ENCODE measurements around the gene MAGEA10.
"Not testable (repeated sequence)": the region's sequence is repeated elsewhere in the genome, so short reads cannot be mapped to it uniquely, and the experiment has no call there.

MAGEA10 gene

DNA sequence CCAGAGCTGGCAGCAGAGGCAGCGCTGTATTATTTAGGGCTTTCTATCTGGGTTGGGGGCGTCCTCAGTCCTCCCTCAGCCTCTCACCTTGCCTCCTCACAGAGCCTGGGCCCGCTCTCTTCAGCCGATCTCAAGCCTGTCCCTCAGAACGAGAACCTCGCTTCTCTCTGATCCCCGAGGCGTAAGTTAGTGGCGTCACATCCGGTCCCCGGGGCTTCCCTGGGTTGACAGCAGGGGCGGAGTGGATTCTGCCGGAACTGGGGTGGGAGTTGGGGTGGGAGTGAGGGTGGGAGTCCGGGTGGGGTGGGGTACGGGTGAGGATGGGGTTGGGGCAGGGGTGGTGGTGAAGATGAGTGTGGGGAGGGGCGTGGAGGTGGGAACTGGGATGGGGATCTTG lies at the start of gene MAGEA10:
Gene MAGEA10 (minus strand): TSS at position 190 of the 397 bp plus-strand sequence. CDS start 2,957 bp downstream, outside the sequence.
- DNase-seq, result no peak

DNA sequence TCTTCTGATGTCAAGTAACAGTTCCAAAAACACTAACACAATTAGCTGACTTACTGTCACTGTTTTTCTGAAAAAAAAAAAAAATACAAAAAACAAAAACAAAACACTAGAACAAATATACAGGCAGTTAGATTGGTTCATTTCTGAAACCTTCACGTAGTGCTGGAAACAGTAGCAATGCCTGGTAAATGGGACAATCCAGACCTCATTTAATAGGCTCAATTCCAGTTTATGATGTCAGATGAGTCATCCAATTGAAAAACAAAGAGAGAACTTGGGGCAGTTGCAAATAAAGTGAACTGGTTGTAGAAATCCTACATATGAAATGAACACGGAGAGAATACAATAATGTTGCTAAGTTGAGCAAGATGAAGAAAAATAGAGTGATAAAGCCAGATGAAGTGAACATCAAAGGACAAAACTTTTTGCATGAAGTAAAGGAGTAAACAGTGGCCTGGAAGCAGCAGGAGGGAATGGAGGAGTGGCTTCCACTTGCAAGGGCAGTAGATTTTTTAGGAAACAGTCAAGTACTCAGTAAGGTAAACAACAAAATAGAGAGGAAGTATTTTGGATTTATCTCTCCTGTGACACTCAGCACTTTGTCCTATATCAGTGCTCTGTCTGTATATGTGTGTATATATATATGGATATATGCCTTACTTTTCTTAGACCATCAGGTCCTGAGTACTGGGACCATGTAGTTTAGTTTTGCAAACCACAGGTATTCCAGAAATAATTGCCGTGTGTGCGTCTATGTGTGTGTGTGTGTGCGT lies 39.3 kb upstream of the MAGEA10 start:
- no peak for DNase-seq

DNA sequence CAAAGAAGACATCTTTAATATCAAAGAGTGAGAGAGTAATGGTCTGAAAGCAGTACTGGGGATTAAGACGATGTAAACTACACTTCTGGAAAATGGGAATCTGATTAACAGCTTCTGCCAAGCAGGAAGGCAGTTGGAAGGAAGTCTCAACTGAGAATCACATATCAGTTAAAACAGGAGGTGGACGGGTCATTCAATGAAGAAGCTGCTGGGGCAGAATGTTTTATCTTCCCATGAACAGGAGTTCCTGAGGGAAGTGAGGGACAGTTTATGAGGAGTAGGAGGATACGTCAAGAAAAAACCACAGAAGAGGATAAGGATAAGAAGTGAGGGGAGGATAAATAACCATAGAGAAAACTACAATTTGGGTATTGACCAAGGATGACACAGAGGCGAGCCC lies 38.7 kb upstream of the MAGEA10 start:
- no peak for DNase-seq

DNA sequence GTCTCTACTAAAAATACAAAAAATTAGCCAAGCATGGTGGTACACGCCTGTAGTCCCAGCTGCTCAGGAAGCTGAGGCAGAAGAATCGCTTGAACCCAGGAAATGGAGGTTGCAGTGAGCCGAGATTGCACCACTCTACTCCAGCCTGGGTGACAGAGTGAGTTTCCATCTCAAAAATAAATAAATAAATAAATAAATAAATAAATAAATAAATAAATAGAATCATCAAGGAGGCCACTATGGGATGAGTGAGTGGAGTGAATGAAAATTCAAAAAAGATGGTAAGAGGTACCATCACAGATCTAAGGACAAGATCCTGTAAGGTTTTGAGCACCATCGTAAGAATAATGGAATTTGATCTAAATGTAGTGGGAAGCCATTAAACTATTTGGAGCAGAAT lies 37.5 kb upstream of the MAGEA10 start:
- not testable (repeated sequence) for DNase-seq

DNA sequence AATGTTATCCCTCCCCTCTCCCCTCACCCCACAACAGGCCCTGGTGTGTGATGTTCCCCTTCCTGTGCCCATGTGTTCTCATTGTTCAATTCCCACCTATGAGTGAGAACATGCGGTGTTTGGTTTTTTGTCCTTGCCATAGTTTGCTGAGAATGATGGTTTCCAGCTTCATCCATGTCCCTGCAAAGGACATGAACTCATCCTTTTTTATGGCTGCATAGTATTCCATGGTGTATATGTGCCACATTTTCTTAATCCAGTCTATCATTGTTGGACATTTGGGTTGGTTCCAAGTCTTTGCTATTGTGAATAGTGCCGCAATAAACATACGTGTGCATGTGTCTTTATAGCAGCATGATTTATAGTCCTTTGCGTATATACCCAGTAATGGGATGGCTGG lies 35.5 kb upstream of the MAGEA10 start:
- DNase-seq, result not testable (repeated sequence)

DNA sequence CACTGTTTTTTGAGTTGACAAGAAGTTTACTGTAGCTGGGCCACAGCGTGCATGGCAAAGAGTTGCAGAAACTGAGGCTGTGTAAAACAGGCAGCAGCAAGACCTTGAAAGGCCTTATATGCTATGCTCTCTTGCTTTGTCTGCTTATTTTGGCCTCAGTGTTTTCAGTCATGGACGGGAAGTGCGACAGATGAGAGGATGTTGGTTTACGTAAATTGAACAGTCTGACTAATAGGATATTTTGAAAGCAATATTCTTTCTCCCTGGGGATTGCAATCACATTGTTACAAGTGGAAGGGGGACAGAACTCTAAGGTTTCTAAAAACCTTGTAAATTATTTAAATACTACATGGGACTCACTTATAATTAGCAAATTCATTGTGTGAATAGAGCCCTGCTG lies 32.2 kb upstream of the MAGEA10 start:
- DNase-seq, result no peak

DNA sequence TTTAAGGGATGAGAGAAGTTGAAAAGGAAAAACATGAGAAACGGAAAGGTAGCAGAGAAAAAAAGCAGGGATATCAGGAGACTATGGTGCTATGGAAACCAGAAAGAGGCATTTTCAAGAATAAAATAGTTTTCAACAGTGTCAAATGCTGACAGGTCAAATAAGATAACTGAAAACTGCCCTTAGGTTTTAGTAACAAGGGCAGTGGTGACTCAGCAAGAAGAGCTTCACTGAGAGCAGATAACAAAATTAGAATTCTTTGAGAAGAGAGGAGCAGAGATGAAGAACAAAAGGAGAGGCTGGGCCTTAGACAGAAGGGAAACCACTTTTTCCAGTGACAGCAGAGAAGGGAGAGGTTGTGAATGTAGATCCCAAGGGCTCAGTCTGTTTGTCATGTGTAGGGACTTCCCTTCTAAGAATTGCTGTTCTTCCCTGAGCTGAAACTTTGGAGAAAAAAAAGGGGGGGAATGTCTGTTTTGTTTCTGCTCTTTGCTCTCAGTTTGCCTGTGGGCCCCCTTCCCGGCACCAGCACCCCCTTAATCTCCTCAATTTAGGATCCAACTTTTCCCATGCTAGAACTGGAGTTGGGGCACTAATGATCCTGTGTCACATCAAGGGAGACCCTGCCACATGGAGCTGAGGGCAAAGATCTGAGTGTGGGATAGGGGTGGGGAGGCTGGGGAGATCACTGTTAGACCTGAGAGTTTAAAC lies 26.8 kb upstream of the MAGEA10 start:
- no peak for DNase-seq

DNA sequence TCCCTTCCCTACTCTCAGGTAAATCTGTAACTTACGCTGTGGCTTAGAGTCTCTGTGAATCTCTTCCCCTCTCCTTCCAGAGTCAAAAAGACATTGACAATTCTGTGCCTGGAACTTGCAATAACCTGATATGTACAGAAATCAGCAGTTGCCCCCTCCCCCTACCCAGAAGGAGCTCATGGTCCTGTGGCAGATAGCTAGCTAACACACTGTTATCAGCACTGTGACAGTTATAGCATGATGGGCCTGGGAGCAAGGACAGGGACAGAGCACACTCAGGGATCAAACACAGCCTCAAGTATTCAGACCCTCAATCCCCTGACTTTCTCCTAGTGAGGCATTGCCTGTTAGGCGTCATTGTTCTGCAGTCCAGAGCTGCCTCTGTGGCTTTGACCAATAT lies 18.7 kb upstream of the MAGEA10 start:
- no peak for DNase-seq

DNA sequence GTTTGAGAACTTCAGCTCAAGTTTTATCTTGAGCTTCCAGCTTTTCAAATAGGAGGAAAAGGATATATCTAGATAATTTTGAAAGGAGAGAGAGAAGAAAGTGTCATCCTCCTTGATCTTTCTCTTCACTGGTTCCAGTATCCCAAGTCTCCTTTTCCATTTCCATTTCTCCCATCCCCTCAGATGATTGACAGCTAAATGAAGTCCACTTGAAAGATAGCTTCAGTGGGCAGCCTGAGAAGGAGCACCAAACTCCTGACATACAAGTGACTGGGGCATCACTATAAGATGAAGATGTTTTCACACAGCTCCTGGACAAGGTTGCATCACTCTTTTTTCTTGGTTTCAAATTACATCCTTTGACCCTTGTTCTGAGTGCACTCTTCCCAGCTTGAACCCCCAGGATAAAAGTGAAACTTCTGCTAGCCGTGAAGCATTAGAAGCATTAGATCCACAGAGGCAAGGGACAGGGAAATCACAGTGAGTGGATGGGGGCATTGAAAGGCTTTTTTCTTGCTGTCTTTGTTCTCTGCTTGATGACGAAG lies 17.5 kb upstream of the MAGEA10 start:
- DNase-seq, result no peak

DNA sequence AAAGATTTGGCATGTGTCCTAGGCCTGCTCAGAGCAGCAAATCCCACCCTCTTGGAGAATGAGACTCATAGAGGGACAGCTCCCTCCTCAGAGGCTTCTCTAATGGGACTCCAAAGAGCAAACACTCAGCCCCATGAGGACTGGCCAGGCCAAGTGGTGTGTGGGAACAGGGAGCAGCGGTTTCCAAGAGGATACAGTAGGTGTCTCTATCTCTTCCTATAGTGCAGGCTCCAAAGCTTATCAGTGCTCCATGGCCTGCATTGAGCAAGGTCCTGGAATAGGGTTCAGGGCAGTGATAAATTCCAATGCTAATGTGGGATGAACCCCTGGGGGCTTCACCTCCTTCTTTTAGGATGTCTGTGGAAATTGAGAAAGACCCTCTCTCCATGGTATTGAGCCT lies 15.7 kb upstream of the MAGEA10 start:
- no peak for DNase-seq

DNA sequence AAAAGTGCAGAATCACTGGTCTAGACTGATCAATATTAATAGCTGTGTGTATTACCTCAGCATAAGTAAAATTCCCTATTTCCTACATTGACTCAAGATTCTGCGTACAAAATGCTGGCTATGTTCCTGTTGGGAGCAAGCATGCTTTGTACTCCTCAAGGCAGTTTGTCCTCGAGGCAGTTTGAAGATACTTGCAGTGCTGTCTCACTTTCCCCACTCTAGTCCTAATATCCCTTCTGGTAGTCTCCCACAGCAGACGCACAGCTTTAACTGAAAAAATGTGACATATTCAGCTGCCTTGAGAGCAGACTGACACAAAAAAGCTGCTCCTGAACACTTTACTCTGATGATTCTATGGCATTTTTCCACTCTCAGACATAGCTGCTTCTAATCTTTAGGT lies 12.9 kb upstream of the MAGEA10 start:
- DNase-seq, result no peak

DNA sequence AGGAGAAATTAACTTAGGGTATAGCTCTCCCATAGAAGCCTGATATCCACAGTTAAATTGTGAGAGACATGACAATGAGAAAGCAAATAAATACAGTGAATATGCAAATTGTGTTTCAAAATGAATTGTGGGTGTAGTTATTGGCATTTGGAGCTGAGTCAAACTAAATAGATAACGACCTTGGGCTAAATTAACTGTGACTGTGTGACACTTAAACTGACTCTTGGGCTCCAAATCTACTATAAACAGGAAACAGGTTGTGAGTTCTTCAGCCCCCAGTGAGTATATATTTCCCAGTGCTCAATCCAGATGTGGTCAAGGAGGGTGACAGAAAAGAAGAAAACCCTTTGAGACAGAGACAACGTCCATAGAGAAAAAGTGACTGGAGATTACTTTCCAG lies 11.3 kb upstream of the MAGEA10 start:
- no peak for DNase-seq

DNA sequence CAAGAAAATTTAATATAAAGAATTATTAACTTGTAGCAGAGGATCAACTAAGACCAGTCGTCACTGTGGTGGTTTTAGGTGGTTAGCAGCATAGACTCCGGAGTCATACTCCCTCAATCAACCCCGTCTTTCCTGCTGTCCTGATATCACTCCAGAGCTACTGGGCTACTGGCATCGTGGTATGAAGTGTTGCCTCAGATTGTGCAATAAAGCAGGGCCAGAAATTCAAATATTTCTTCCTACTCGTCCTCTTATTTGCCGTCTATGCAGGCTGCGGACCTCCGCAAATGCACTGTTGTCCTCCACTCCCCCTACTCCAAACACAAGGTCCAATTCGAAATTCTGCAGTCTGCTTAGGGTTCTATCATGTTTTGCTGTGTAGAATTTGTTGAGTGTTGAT lies 1.2 kb upstream of the MAGEA10 start:
- DNase-seq, result no peak

DNA sequence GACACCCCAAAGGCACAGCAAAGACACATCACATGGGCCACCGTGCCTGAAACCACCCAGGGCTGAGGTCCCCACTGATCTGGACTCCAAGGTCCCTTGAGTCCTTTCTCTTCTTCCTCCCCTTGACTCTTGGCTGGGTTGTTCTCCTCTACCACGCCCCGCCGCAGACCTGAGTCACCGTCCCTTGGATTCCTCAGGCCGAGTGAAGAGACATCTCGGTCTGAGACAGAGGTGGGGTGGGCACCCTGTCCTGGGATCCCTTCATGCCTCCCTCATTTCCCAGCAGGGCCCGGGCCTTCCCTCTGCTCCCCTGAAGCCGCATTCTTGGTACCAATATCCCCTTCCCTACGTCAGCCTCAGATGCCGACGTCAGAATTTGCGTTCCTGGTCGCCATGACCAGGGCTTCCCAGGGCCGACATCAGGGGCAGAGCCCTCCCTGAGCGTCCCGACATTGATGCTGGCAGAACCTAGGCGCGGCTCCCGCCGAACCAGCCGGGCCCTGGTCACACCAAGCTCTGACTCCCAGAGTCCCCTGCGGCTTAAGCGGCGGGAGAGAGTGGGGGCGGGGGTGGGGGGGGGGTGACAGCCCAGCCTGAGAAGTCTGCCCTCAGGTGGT lies 498 bp downstream of the MAGEA10 start:
- no peak for DNase-seq

DNA sequence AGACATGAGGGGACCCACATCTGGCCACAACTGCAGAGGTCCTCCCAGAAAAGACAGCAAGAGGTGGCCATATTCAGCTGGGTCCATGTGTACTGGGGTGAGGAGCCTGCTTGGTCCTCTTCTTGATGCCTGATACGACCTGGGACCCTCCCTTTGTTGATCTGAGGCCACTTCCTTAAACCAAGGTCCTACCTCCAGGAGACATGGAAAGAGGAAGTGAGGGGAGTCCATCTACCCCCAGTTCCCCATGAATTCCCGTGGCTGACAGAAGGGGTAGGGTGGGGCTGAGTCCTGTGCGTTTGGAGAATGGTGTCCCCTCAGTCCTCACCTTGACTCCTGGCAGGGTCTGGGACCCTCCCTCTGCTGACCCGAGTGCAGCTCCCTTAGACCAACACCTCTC lies 2.1 kb downstream of the MAGEA10 start:
- no peak for DNase-seq

DNA sequence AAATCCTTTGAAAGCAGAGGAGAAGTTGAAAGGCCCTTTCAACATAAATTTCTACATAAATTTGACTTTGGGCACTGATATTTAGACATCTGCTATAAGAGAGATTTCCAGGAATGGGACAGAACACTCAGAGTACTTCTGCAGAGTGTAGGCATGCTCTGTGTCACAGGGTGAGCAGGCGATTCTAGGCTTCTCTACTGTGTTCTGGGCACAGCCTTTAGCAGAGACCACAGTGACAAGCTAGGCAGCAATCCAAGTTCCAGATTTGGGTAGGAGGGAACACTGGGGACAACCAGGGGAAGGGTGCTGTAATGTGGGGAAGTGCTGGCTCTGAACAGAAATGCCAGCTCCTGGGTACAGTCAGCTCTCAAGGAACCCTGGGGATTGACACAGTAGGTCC lies 6.9 kb downstream of the MAGEA10 start:
- no peak for DNase-seq

DNA sequence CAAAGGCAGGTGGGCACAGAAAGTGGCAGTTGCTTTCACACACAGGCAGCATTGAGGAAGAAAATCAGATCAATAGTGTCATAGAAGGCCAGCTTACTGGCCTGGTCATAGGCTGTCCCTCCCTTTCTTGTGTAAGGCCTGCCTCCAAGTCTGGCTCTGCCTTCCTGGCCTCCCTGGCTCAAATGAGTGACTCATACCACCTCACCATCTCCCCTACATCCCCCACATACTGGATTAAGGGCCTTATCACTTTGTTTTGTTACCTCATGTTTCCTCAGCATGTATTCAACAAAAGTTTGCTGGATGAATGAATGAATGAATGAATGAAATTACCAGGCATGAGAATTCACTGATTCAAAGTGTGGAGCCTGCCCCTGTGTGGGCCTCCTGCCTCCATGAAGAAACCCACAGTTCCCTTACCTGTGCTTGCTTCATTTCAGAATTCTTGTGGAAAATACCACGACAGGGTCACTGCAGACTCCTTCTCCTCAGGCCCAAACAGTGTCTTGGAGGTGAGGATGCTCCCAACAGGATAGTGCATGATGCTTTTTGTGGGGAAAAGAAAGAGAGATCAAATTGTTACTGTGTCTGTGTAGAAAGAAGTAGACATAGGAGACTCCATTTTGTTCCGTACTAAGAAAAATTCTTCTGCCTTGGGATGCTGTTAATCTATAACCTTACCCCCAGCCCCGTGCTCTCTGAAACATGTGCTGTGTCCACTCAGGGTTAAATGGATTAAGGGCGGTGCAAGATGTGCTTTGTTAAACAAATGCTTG lies 9.1 kb downstream of the MAGEA10 start:
- DNase-seq, result not testable (repeated sequence)

DNA sequence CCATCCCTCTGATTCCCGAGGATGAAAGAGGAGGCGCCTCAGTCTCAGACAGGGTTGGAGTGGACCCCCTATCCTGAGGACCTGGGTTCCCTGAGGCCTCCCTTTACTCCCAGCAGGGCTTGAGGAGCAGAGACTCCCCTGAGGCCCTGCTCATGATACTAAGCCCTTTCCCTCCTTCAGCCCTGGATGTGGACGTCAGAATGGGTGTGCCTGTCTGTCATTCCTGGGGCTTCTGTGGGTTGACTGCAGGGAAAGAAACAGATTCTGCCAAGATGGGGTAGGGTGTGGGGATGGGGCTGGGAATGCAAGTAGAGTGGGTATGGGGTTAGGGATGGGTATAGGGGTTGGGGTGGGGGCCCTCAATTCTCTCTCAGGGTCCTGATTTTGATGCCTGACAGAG lies 21.1 kb downstream of the MAGEA10 start:
- DNase-seq, result no peak

DNA sequence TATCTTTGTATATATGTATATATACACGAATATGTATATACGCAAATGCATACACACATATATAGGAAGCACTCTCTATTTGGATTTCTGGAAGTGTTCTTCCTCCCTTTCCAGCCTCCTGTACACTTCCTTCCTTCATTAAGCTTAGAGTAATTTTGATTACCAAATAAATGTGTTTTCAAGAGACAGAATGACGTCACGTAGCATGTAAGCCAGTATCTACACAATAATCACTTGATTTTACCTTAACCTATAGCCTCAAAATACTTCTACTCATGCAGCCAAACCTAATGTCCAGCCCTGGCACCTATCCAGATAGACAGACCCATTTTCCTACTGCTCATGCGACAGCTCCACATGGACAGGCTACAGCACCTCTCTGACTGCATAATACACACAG lies 29.9 kb downstream of the MAGEA10 start:
- no peak for DNase-seq

DNA sequence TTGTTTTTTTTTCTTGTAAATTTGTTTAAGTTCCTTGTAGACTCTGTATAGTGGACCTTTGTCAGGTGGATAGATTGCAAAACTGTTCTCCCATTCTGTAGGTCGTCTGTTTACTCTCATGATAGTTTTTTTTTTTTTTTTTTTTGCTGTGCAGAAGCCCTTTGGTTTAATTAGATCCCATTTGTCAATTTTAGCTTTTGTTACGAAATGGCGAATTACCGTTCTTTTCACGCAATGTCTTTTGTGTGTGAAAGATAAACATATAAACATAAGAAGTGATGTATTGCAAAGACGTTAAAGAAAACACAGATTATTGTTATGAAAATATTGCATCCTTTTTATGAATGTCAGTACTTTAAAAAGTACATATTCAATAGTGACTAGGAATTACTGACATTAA lies 34.5 kb downstream of the MAGEA10 start:
- no peak for DNase-seq

DNA sequence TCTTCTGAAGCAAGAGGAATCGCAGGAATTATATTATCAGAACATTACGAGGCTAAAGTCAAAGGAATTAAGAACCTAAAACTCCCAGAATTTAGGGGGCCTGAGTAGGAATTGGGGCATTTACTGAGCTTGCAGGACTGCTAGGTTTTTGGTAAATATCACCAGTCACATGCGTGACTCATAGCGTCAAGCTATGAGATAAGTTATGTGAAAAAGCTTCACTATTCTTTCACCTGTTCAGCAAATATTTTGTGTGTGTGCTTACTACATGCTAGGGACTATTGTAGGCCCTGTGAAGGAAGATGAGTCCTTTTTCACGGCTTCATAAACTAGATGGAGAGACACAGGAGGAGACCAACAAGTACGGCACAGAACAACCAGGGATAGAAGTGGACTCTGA lies 52.2 kb downstream of the MAGEA10 start:
- no peak for DNase-seq
